Activated T-cell treated with anti-CD3 and anti-CD28 coated beads, Interleukin-2, amount 50 U/mL, for 48 hours (primary cell): ENCODE results near the gene TMC4.
"Not testable (repeated sequence)": the region's sequence is repeated elsewhere in the genome, so short reads cannot be mapped to it uniquely, and the experiment has no call there.

Source experiments
- DNase-seq, 2 experiments: peaks; one replicate each; pipeline ENCODE4 v3.0.0-alpha.2; 2020

The TMC4 gene

DNA sequence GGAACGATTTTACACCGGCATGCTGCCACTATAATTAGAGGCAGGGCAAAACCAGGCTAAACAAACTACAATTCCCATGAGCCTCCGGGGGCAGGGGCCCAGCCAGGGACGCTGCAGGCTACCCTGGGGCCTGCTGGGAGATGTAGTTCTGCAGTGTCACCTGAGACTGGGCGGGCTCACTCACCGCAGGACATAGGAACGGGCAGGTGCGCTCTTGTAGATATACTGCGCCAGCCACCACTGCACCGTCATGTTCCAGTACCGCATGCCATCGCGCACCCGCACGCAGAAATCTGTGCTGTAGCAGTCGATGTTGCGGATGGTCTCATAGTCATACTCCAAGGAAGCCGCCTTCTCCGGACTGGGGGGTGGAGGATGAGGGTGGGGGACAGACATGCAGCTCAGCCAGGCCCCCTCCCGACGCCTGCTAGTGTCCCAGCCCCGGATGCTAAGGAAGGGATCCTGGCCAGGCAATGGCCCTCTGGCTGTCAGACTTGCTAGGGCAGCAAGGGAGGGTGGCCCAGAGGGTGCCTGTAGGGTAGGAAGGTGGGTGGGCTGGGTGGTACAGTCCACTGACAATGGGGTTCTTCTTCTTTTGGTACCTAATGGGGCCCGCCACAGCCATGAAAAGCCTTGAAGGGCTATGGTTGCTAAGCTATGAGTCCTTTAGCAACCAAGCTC, 5.8 kb upstream of the TMC4 start:
- DNase-seq: peak; percentile 45 to 65

DNA sequence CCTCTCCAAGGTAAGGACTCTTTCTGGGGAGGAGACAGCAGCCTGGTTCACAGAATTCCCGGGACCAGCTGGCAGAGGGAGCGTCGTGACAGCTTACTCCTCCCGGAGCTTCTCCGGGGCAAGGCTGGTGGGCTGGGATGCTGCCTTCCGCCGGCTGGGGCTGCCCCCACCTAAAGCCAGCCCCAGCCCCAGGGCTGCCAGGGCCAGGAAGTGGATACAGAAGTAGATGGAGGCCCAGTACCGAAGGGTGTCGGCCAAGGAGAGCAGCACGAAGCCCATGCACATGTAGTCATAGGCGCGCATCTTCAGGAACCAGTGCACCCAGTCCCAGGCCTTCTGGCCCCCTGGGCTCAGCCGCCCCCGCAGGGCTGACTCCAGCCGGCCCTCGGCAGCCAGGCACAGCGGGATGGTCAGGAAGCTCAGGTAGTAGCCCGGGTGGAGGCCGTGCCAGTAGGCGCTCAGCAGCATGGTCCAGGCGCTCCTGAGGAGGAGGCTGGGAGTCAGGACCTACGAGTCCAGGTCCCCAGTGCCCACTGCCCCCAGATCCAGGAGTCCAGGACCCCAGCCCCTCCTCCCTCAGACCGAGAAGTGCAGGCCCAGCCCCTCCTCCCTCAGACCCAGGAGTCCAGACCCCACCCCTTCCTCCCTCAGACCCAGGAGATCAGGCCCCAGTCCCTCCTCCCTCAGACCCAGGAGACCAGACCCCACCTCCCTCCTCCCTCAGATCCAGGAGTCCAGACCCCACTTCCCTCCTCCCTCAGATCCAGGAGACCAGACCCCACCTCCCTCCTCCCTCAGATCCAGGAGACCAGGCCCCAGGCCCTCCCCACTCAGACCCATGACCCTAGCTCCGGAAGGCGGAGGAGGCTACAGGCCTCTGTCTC, 1.2 kb upstream of the TMC4 start:
- no peak for DNase-seq

DNA sequence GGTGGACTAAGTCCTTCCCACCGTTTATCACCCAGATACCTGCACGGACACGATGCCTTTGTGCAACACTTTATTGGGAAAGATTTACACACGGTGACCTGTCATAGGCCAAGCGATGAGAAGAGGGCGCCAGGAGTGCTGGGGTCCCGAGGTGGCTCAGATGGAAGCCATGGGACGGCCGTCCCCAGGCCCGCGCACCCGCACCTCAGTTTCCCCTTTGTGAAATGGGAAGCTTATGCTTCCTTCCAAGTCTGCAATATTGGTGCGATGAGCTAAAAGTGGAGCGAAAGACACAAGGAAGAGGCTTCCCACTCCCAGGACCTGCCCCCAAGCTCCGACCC, 369 bp upstream of the TMC4 start:
- no peak for DNase-seq

DNA sequence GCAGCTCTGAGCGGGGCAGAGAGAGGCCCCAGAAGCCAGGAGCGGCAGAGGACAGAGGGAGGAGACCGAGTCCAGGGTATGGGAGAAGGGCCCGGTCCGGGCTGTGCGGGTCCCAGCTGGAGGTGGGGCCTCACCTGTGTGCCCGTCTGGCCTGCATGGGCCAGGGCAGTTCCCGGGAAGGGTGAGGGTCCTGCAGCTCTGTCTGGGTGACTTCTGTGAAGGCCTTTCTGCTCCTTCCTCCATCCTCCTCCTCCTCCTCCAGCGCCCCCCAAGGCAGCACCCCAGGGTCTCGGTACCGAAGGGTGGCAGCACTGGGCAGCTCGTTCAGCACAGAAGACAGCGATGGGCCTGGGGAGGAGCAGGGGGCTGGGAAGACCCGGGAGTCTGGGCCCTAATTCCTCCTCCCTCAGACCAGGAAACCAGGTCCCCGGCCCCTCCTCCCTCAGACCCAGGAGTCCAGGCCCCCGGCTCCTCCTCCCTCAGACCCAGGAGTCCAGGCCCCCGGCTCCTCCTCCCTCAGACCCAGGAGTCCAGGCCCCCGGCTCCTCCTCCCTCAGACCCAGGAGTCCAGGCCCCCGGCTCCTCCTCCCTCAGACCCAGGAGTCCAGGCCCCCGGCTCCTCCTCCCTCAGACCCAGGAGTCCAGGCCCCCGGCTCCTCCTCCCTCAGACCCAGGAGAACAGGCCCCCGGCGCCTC, 1.1 kb downstream of the TMC4 start:
- DNase-seq: not testable (repeated sequence)

DNA sequence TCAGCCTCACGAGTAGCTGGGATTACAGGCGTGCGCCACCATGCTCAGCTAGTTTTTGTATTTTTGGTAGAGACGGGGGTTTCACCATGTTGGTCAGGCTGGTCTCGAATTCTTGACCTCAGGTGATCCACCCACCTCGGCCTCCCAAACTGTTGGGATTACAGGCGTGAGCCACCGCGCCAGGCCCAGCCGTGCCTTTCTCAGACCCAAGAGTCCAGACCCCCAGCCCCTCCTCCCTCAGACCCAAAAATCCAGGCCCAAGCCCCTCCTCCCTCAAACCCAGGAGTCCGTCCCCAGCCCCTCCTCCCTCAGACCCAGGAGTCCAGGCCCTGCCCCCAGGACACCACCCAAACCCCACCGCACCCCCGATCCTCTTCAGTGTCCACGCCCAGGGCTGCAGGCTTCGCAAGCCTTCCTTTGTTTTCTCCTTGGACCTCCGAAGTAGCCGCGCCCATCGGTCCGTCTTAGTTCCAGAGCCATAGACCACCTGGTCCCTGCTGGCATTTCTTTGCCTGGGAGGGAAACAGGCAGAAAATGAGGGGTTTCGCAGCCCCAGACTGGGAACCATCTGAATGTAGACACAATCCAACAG, 3.7 kb downstream of the TMC4 start:
- DNase-seq: no peak

DNA sequence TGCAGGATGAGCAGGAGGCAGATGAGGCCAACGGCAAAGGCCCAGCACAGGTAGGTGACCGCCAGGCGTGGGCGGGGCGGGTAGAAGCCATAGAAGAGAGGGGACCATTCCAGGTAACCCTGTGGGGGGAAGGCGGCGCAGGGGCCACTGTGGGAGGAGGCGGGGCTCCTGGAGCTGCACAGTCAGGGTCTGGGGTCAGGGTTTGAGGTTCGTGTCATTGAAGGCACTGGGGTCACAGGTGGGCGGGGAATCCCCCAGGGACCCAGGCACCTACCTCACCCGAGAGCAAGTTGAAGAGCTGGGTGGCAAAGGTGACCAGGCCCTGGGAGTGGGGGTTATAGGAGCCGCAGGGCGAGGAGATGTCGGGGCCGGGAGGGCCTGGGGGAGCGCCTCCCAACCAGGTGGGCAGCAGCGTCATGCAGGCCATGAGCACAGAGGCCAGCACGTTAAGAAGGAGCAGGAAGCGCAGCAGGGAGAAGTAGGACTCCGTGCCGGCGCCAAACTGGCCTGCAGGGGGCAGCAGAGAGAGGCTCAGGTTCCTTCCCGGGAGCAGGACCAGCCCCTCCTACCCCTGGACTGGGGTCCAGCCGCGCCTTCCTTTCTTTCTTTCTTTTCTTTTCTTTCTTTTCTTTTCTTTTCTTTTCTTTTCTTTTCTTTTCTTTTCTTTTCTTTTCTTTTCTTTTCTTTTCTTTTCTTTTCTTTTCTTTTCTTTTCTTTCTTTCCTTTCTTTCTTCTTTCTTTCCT, 4.6 kb downstream of the TMC4 start:
- peak; percentile 94 to 96 for DNase-seq

DNA sequence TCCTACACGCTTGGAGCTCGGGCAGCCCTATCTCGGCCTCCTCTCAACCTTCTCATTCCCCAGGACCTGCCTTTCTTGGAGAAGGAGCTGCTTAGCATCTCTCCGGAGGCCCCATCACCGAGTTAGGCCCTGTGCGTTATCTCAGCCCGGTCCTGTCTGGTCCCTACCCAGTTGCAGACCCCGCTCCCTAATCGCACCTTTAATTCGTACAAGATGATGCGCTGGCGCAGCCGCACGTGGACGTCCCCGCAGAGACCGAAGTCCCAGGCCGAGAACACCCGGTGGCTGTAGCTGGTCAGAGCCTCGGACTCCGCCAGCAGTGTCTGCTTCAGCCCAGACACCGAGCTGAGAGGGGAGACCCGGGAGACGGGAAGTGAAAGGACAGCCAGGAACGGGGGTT, 7.7 kb downstream of the TMC4 start:
- DNase-seq: no peak

DNA sequence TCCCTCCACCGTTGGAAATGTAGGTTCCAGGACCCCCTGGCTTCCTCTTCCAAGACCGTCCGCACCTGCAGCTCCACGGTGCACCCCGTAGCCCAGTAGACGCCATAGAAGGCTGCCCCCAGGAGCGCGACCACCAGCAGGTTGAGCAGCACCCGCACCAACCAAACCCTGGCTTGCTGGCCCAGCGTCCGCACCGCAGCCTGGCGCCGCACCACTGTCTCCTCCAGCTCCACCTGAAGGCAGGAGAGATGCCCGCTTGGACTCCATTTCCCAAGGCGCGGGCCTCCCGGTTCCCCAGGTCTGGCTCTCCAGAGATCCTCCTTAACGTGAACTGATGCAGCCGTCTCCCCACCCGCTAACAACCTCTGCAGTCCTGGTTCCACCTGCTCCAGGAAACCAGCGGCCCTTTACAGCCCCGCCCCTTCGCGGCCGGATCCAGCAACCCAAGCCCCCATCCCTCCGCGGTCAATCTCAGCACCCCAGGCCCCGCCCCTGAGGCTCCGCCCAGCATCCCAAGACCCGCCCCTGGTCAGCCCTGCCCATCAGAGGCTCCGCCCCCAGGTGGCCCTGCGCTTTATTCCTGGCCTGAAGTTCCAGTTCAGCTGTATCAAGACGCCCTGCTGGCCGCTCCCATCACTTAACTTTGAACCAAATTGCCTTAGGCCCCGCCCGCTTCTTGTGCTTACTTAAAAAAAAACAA, 8.4 kb downstream of the TMC4 start:
- DNase-seq: peak; percentile 70 to 75

DNA sequence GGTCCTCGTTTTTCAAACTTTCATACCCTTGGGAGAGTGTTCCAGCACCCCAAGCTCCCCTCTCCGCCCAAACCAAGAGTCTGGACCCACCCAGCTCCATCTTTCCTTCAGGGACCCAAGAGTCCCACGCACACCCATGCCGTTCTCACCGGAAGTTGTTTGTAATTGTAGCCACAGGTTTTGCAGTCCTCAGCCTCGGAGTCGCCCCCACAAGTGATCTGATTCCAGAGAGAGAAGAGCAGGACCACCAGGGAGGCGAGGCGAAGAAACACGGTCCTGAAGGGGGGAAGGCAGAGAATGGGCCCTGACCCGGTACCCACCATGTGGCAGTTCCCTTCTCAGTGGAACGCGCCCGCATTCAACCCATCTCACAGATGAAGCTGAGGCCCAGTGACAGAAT, 10.1 kb downstream of the TMC4 start:
- no peak for DNase-seq

DNA sequence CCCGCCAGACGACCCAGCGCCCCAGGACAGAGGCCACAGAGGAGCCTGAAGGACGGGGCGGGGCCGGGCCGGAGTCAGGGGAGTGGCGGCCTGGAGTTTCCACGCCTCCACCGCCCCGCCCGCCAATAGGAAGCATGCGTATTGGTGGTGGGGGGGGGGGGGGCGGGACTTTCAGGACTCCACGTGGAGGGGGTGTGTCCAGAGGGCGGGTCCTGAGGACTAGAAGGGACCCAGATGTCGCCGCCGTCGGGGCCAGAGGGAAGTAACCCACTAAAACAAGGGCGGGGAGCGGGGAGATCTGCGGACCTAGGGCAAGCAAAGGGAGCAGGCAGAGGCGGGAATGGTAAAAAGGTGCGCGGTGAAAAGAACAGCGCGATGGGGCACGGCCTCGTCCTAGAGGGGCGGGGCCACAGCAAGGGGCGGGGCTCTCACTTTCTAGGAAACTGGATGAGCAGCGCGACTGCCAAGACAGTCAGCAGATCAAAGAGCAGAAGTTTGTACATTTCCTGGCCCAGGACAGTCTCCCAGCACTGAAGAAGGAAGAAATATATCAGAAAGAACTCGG, 10.6 kb downstream of the TMC4 start:
- DNase-seq: peak; percentile 90 to 91

DNA sequence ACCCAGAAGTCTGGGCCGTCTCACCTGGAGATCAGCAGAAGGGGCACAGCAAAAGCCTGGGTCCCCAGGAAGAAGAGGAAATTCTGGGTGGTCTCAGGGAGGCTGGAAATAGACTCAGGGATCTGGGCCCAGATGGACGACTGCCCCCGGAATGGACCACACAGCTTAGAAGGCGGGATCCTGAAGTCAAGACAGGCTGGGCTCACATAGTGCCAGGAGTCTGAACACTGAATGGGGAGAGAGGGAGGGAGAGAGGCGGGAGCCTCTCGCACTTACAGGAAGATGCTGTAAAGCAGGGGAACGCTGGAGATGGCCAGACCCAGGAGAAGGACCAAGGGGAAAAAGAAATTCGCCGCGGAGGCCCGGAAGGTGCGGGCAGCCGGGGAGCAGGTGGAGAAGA, 12.1 kb downstream of the TMC4 start:
- no peak for DNase-seq

DNA sequence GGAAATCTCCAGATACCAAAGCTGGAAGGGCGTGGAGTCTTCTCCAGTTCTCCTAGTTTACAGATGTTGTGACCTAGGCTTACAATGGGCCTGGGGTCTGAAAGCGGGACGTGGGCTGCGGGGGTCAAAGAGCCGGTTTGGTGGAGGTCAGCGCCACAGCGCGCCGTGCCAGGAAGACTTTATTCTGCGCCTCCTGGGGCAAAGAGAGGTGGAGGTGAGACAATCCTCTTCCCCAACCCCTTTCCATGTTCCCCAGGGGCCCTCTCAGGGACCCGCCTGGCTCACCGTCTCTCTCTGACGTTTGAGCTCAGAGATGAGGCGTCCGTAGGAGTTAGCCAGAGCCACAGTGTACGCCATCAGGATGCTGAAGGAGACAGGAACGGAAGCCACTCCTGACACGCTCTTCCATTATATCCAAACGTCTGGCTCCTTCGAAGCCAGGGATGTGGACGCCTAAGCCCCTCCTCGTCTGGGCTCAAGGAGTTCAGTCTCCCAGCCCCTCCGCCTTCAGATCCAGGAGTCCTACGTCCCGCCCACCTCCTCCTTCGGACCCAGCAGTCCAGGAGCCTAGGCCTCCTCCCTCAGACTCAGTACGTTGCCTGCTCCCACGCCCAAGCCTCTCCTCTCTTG, 12.7 kb downstream of the TMC4 start:
- DNase-seq: no peak

DNA sequence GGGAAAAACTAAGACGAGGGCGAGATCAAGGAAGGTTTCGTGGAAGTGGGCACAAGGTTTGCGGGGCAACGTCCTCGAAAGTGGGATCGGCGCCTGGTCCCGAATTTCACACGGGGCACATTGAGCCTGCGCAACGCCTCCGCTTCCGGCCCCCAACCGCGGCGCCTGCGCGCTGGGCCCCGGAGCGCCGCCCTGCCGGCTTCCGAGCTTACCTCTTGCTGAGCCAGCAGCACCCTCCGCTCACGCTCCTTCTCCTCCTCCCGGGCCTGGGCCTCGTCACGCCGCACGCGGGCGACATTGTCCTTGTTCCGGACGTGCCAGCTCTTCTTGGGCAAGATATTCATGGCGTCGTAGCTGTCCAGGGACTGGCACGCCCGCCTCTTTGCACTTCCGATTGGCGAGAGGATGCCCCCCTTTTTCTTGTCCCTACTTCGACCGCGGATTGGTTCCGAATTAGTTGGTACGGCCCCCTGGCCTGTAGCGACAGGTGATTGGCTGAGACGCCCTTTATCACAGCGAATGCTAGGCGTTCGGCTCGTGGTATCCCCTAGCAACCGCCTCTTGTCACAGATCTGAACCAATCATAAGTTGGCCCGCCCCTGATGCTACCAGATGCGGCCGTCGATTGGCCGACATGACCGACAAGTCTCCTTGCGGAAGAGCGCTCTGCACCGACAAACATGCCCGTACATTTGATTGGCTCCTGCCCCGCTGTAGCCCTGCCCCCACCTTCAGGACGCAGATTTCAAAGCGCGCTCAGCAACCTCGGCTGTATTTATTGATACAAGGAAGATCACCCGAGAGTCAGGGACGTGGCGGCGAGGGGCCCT, 13.4 kb downstream of the TMC4 start, which contains the start of gene LENG1:
TSS of gene LENG1 (minus strand) at position 370 of the 830 bp plus-strand sequence. CDS start at position 344, 26 bp downstream.
- DNase-seq: peak; percentile 96 to 97

DNA sequence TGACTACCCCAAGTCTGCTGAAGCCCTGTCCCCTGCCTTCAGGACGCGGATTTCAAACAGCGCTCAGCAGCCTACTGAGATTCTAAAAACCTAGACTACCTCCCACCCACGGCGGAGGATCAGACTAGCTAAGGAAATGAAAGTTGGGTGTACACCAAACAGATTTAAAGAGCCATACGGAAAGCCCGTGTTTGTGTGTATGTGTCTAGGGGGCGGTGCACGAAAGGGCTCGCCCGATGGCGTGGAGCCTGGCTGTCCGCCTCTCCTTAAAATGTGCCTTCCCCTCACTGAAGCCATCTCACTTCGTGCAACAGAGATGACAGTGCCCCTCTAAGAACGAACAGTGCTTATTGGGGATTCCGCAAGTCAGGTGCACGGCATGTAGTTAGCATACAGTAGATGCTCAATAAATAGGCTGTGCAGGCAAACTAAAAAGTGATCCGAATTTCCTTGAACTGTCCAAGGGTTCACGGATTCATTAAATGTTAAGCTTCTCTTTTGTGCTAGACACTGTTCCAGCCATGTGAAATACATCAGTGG, 14.1 kb downstream of the TMC4 start:
- peak; percentile 51 to 60 for DNase-seq

DNA sequence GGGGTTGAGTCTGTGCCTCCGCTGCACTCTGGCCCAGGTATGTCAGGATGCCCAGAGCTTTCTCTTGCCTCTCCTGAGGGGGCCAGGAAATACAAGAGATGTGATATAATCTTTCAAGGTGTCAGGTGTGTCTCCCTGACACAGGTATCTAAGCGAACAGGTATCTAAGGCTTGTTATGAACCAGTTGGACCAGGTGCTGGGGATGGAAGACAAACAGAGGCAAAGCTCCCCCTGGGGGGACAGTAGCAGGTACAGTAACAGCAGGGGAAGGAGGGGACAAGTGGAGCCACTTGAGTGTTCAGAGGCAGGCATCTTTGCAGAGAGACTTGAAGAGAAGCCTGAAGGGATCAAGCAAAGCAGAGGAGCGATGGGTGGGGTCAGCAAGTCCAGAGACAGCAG, 16.0 kb downstream of the TMC4 start:
- DNase-seq: no peak

DNA sequence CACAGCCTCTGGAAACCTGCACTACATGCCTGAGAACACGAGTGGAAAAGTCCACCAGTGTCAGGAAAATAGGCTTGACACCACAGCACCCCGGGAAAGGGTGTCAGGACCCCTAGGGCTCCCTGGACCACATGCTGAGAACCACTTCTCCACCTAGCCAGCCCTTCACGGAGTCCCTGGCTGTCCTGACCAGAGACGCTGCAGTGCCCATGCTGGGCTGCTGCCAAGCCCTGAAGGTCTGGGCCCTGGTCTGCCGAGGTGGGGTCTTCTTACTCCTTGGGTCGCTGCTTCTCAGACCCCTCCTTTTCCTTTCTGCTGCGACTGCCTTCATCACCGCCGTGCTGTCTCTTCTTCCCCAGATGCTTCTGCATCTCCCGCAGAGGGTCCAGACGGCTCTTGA, 16.5 kb downstream of the TMC4 start:
- no peak for DNase-seq

DNA sequence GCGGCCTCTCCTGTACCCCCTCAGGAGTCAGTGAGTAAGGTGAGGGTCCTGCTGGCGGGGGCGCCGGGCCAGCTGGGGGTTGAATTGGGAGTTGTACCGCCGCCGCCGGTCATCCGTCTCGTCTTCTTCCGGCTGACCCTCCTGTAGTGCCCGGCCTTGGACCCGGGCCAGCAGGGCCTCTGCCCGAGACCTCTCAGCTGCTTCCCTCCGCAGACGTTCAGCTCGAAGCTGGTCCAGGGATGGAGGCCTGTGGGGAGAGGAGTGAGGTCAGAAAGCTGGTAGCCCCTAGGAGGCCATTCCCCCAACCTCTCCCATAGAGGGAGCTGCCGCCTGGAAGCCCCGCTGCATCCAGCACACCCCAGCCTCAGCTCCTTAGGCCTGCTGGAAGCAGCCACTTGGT, 17.3 kb downstream of the TMC4 start:
- no peak for DNase-seq

DNA sequence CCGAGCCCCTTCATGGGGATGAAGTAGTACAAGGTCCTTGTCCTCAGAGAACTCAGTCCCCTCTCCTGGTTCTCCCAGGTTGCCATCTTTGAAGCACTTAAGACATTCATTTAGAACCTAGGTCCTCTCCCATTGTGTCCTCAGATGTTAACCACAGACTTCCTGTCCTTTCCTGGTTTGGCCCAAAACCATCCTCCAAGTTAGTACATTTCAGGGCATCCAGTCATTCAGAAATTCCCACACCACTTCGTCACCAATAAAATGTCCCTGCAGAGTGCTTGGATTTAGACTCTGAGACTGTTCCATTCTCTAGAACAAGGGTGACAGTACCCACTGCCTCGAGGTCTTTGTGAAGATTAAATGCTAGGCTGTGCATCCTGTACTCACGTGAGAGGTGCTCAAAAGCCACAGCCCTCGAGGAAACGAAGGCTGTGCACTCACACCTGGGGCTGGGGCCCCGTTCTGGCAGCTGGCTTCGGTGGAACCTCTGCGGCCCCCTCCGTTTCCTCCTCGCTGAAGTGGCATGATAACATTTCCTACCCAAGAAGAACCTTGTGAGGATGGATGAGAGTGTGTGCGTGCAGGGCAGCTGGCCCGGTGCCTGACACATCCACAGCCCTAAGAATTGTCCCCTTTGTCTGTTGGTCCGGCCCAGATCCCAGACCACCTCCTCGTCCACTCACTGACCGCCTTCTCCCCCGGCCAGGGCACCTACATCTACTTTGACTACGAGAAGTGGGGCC, 18.2 kb downstream of the TMC4 start:
- peak in 1 of 2 experiments; percentile 48 for DNase-seq

DNA sequence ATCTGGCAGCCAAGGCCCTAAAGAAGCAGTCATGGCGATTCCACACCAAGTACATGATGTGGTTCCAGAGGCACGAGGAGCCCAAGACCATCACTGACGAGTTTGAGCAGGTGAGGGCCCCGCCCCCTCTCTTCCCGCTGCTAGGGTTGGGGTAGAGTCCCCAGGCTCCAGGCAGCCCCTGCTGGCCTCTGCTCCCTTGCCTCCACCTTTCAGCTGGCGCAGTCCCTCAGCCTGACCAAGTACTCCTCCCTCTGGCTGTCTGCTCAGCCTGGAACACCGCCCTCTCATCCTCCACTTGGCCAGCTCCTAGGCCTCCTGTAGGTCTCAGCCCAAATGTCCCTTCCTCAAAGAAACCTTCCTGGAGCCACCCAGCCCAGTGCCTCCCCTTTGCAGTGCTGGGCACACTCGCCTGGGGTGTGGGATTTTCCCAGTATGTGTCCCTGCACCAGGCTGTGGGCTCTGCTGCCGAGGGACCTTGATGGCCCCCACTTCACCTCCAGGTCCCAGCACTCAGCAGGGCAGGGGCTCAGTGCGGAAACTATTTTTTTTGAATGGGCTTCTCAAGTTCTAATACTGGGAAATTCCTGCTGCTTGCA, 19.1 kb downstream of the TMC4 start:
- no peak for DNase-seq
